DND-41 (cell line): Measurements from ENCODE around the gene PER2.

ENCODE experiments used
- ATAC-seq: fragments of 200-7000 bp; cut with Tn5 transposase; 3 replicates; pipeline ENCODE4 v1.9.1; 2021; ENCODE audit warnings: low read depth; ENCODE audit not compliant: insufficient read depth
- DNase-seq: peaks from one replicate; pipeline ENCODE4 v3.0.0-alpha.2; 2020
- H2AFZ ChIP-seq: 2 replicates; pipeline ENCODE4 v1.6.0; 2012; ENCODE audit warnings: low read depth, low read length
- H3K27ac ChIP-seq: 2 replicates; pipeline ENCODE4 v1.5.1; 2012; ENCODE audit warnings: low read length, inconsistent platforms
- H3K27me3 ChIP-seq: fragments of 200-600 bp; sonication (generic); 2 replicates; pipeline ENCODE4 v1.6.0; 2012; ENCODE audit warnings: low read length, mild to moderate bottlenecking, inconsistent platforms; ENCODE audit not compliant: insufficient read depth, poor library complexity
- H3K36me3 ChIP-seq: 2 replicates; pipeline ENCODE4 v1.5.1; 2012; ENCODE audit warnings: low read length, inconsistent platforms; ENCODE audit not compliant: insufficient read depth
- H3K4me1 ChIP-seq: 2 replicates; pipeline ENCODE4 v1.5.1; 2012; ENCODE audit warnings: mild to moderate bottlenecking, low read length; ENCODE audit not compliant: insufficient read depth
- H3K4me2 ChIP-seq: 2 replicates; pipeline ENCODE4 v1.6.0; 2012; ENCODE audit warnings: mild to moderate bottlenecking, moderate library complexity, low read length, inconsistent platforms; ENCODE audit not compliant: insufficient read depth
- H3K4me3 ChIP-seq, 2 experiments: fragments of 200-600 bp in 1 of 2; shearing (Covaris generic) in 1 of 2; 2 replicates each; pipeline ENCODE4 v1.5.1; 2012 to 2016; ENCODE audit warnings: inconsistent platforms in 2 of 2, low read length in 2 of 2, mild to moderate bottlenecking in 2 of 2, low read depth in 1 of 2, moderate library complexity in 1 of 2
- H3K79me2 ChIP-seq: 2 replicates; pipeline ENCODE4 v1.6.0; 2012; ENCODE audit warnings: low read length, inconsistent platforms; ENCODE audit not compliant: insufficient read depth
- H3K9ac ChIP-seq: 2 replicates; pipeline ENCODE4 v1.6.0; 2012; ENCODE audit warnings: low read depth, mild to moderate bottlenecking, inconsistent platforms, low read length, moderate library complexity
- H3K9me3 ChIP-seq: 2 replicates; pipeline ENCODE4 v1.5.1; 2012; ENCODE audit warnings: low read length, moderate library complexity, mild to moderate bottlenecking, inconsistent platforms; ENCODE audit not compliant: insufficient read depth, severe bottlenecking
- H4K20me1 ChIP-seq: 2 replicates; pipeline ENCODE4 v1.6.0; 2012; ENCODE audit warnings: low read length; ENCODE audit not compliant: insufficient read depth
- CTCF ChIP-seq: IDR thresholded peaks from 2 replicates; pipeline ENCODE4 v1.5.1; 2012; ENCODE audit warnings: borderline replicate concordance, low read length, moderate library complexity, mild to moderate bottlenecking; ENCODE audit not compliant: poor library complexity, severe bottlenecking; ENCODE audit errors: extremely low read depth
- EZH2 ChIP-seq: IDR thresholded peaks from 3 replicates; pipeline ENCODE4 v1.6.1; 2012; ENCODE audit warnings: borderline replicate concordance, low read depth, mild to moderate bottlenecking, moderate library complexity, low read length, inconsistent platforms; ENCODE audit not compliant: severe bottlenecking

PER2 gene

GRCh38 chr2:238285653-238286082 lies 2.7 kb downstream of the PER2 start:
- Histone ChIP-seq H3K27ac (no peak overlapping the region), H2AFZ (no peak overlapping the region), H3K4me2 (no peak overlapping the region), H3K36me3 (no peaks in the 10 kb centered on the region; the same call in 1 of the 2 replicates), H3K4me1 (peaks cover 42% of the 10 kb centered on the region), H4K20me1 (peaks cover 66% of the 10 kb centered on the region; the same call in 1 of the 2 replicates), H3K79me2 (peaks cover 70% of the 10 kb centered on the region), H3K9me3 (no peaks in the 10 kb centered on the region), H3K4me3 (no peak overlapping the region), H3K27me3 (no peaks in the 10 kb centered on the region), H3K9ac (no peak overlapping the region)
- DNase-seq (no peak), ATAC-seq (no peak)
- TF ChIP-seq EZH2 (no peak), CTCF (no peak)

- no peaks in the 10 kb centered on the region; the same call in 1 of the 2 replicates for H3K36me3 ChIP-seq
- H3K27ac ChIP-seq = no peak overlapping the region
- no peak for DNase-seq
- no peak for TF ChIP-seq EZH2
- H3K9me3 ChIP-seq = no peaks in the 10 kb centered on the region
- H3K27me3 ChIP-seq = no peaks in the 10 kb centered on the region
- H3K79me2 ChIP-seq = peaks cover 77% of the 10 kb centered on the region
- H4K20me1 ChIP-seq = peaks cover 73% of the 10 kb centered on the region
- H3K9ac ChIP-seq = no peak overlapping the region
- no peak overlapping the region for H3K4me2 ChIP-seq
- peaks cover 39% of the 10 kb centered on the region for H3K4me1 ChIP-seq
- H2AFZ ChIP-seq = no peak overlapping the region
- no peak for ATAC-seq
- H3K4me3 ChIP-seq = no peak overlapping the region
These were observed 3.5 kb downstream of the PER2 start for GRCh38 chr2:238284802-238285515.

- no peak overlapping the region for H2AFZ ChIP-seq
- no peak overlapping the region for H3K27ac ChIP-seq
- ATAC-seq = no peak
- TF ChIP-seq CTCF = no peak
- TF ChIP-seq EZH2 = no peak
- no peak overlapping the region for H3K4me2 ChIP-seq
- H3K4me3 ChIP-seq = no peak overlapping the region
- H4K20me1 ChIP-seq = peaks cover 89% of the 10 kb centered on the region
- peaks cover 89% of the 10 kb centered on the region for H3K79me2 ChIP-seq
- H3K9ac ChIP-seq = no peak overlapping the region
- H3K4me1 ChIP-seq = peaks cover 29% of the 10 kb centered on the region
- no peaks in the 10 kb centered on the region for H3K9me3 ChIP-seq
- no peaks in the 10 kb centered on the region for H3K27me3 ChIP-seq
- H3K36me3 ChIP-seq = peaks cover 6% of the 10 kb centered on the region; the same call in 1 of the 2 replicates
- no peak for DNase-seq
These were observed 5.3 kb downstream of the PER2 start for GRCh38 chr2:238282861-238283738.
